H7 (cell line): Measurements from ENCODE around the gene ABLIM2. TPM values are rescaled to one million over a fixed set of nuclear protein-coding genes. Genes with fewer than 3 reads are reported as not detected.

Experiments used
- DNase-seq: peaks from one replicate; pipeline ENCODE4 v3.0.0; 2012
- H3K27me3 ChIP-seq: 2 replicates; pipeline ENCODE4 v1.6.0; 2011; ENCODE audit warnings: mild to moderate bottlenecking, low read length; ENCODE audit not compliant: control insufficient read depth, insufficient read depth
- H3K36me3 ChIP-seq: replicated peaks from 2 replicates; pipeline ENCODE4 v1.5.1; 2011; ENCODE audit warnings: low read length; ENCODE audit not compliant: control insufficient read depth, insufficient read depth
- H3K4me3 ChIP-seq: 2 replicates; pipeline ENCODE4 v1.5.1; 2011; ENCODE audit warnings: low read depth, mild to moderate bottlenecking, control low read depth, low read length, moderate library complexity; ENCODE audit not compliant: insufficient read depth
- total RNA-seq: library from RNA; depleted of rRNA; stranded (reverse); fragments of >200 nt; shearing (Covaris generic); gene quantifications from 2 replicates; pipeline ENCODE4 v1.2.3, GENCODE V29; 2014

ABLIM2 gene
- total RNA-seq, 1 experiment from 2014 or later, result 1.9 TPM

GRCh38 chr4:7939377-7940108 is 219.1 kb downstream of the ABLIM2 start, which contains the start of gene AFAP1:
Gene AFAP1, minus strand, starts transcription at chr4:7939861. Its CDS starts 67,783 bp downstream, at chr4:7872078.
- H3K36me3 ChIP-seq, result no peaks in the 10 kb centered on the region
- peak; percentile 99 for DNase-seq
- H3K4me3 ChIP-seq, result peak within 1 kb of the TSS; percentile 81
- H3K27me3 ChIP-seq, result peaks cover 2% of the 10 kb centered on the region; the same call in 1 of the 2 replicates

- DNase-seq, result peak; percentile 85
- peak overlapping the region; percentile 81 for H3K4me3 ChIP-seq
- peaks cover 2% of the 10 kb centered on the region; the same call in 1 of the 2 replicates for H3K27me3 ChIP-seq
- no peaks in the 10 kb centered on the region; the same call in 1 of the 2 replicates for H3K36me3 ChIP-seq
These were observed 219.8 kb downstream of the ABLIM2 start for GRCh38 chr4:7938609-7939376.

GRCh38 chr4:7938266-7938608 is 220.4 kb downstream of the ABLIM2 start:
- peak overlapping the region; percentile 81 for H3K4me3 ChIP-seq
- H3K27me3 ChIP-seq, result peaks cover 2% of the 10 kb centered on the region; the same call in 1 of the 2 replicates
- DNase-seq, result no peak
- H3K36me3 ChIP-seq, result no peaks in the 10 kb centered on the region; the same call in 1 of the 2 replicates

- H3K4me3 ChIP-seq, result no peak overlapping the region
- H3K27me3 ChIP-seq, result peaks cover 2% of the 10 kb centered on the region; the same call in 1 of the 2 replicates
- DNase-seq, result no peak
- H3K36me3 ChIP-seq, result no peaks in the 10 kb centered on the region; the same call in 1 of the 2 replicates
These were observed 221.6 kb downstream of the ABLIM2 start for GRCh38 chr4:7937006-7937405.

- no peak for DNase-seq
- peaks cover 1% of the 10 kb centered on the region; the same call in 1 of the 2 replicates for H3K27me3 ChIP-seq
- no peaks in the 10 kb centered on the region; the same call in 1 of the 2 replicates for H3K36me3 ChIP-seq
- H3K4me3 ChIP-seq, result no peak overlapping the region
These were observed 224.7 kb downstream of the ABLIM2 start for GRCh38 chr4:7933651-7934510.

- DNase-seq, result no peak
- Histone ChIP-seq H3K27me3 (no peaks in the 10 kb centered on the region), H3K4me3 (no peak overlapping the region), H3K36me3 (no peaks in the 10 kb centered on the region; the same call in 1 of the 2 replicates)
These were observed 226.3 kb downstream of the ABLIM2 start for GRCh38 chr4:7932287-7932686.

GRCh38 chr4:7929118-7929951 is 229.3 kb downstream of the ABLIM2 start:
- DNase-seq, result peak; percentile 82
- no peaks in the 10 kb centered on the region for H3K36me3 ChIP-seq

GRCh38 chr4:7928711-7929110 is 229.9 kb downstream of the ABLIM2 start:
- no peaks in the 10 kb centered on the region for H3K27me3 ChIP-seq
- no peaks in the 10 kb centered on the region for H3K36me3 ChIP-seq
- DNase-seq, result no peak
- H3K4me3 ChIP-seq, result no peak overlapping the region

More at GRCh38 chr4:7929118-7929951, 229.3 kb downstream of the ABLIM2 start:
- Histone ChIP-seq H3K4me3 (no peak overlapping the region), H3K27me3 (no peaks in the 10 kb centered on the region)

GRCh38 chr4:7926822-7927221 is 231.8 kb downstream of the ABLIM2 start:
- H3K27me3 ChIP-seq, result no peaks in the 10 kb centered on the region

GRCh38 chr4:7924570-7924969 is 234.0 kb downstream of the ABLIM2 start:
- Histone ChIP-seq H3K27me3 (no peaks in the 10 kb centered on the region), H3K36me3 (no peaks in the 10 kb centered on the region), H3K4me3 (no peak overlapping the region)
- DNase-seq, result no peak

More at GRCh38 chr4:7926822-7927221, 231.8 kb downstream of the ABLIM2 start:
- Histone ChIP-seq H3K36me3 (no peaks in the 10 kb centered on the region), H3K4me3 (no peak overlapping the region)
- DNase-seq, result no peak

- no peak for DNase-seq
- Histone ChIP-seq H3K4me3 (no peak overlapping the region), H3K36me3 (no peaks in the 10 kb centered on the region), H3K27me3 (no peaks in the 10 kb centered on the region)
These were observed 234.4 kb downstream of the ABLIM2 start for GRCh38 chr4:7924163-7924562.

- no peak overlapping the region for H3K4me3 ChIP-seq
- no peak for DNase-seq
These were observed 236.1 kb downstream of the ABLIM2 start for GRCh38 chr4:7922466-7922865.

GRCh38 chr4:7918981-7919380 is 239.6 kb downstream of the ABLIM2 start:
- Histone ChIP-seq H3K36me3 (no peaks in the 10 kb centered on the region), H3K4me3 (no peak overlapping the region), H3K27me3 (no peaks in the 10 kb centered on the region)
- no peak for DNase-seq

More at GRCh38 chr4:7922466-7922865, 236.1 kb downstream of the ABLIM2 start:
- H3K27me3 ChIP-seq, result no peaks in the 10 kb centered on the region
- no peaks in the 10 kb centered on the region for H3K36me3 ChIP-seq
